HepG2 (cell line): ENCODE measurements around the gene S100A16. TPM values are rescaled to one million over a fixed set of nuclear protein-coding genes. Genes with fewer than 3 reads are reported as not detected.

Experiments
- ATF2 ChIP-seq: sonication (generic); formaldehyde crosslinking; IDR thresholded peaks from 2 replicates; pipeline ENCODE4 v1.4.0; 2020; ENCODE audit warnings: missing genetic modification reagents
- CREBL2 ChIP-seq: sonication (generic); formaldehyde crosslinking; IDR thresholded peaks from 2 replicates; pipeline ENCODE4 v1.8.1; 2023; ENCODE audit warnings: missing genetic modification reagents, mild to moderate bottlenecking, borderline replicate concordance
- FOXP4 ChIP-seq: sonication (generic); formaldehyde crosslinking; IDR thresholded peaks from 2 replicates; pipeline ENCODE4 v1.4.0; 2020; ENCODE audit warnings: missing genetic modification reagents
- HMGXB4 ChIP-seq, 2 experiments: sonication (generic) in 1 of 2; formaldehyde crosslinking in 1 of 2; IDR thresholded peaks; 2 replicates each; pipeline versions ENCODE4 v1.4.0 to v1.6.1; 2018 to 2020; ENCODE audit warnings: missing genetic modification reagents in 2 of 2, borderline replicate concordance in 1 of 2, low read depth in 1 of 2, mild to moderate bottlenecking in 1 of 2, missing biosample characterization in 1 of 2
- IRF9 ChIP-seq: sonication (generic); formaldehyde crosslinking; IDR thresholded peaks from 2 replicates; pipeline ENCODE4 v1.8.0; 2022; ENCODE audit warnings: missing genetic modification reagents, mild to moderate bottlenecking, borderline replicate concordance
- KMT2B ChIP-seq: IDR thresholded peaks from 2 replicates; pipeline ENCODE4 v1.6.1; 2016; ENCODE audit warnings: missing genetic modification reagents, missing compliant biosample characterization
- PRDM15 ChIP-seq: sonication (generic); formaldehyde crosslinking; IDR thresholded peaks from 2 replicates; pipeline ENCODE4 v1.4.0; 2020; ENCODE audit warnings: missing genetic modification reagents
- RFXAP ChIP-seq: sonication (generic); formaldehyde crosslinking; IDR thresholded peaks from 2 replicates; pipeline ENCODE4 v1.4.0; 2020; ENCODE audit warnings: missing genetic modification reagents, borderline replicate concordance
- RXRB ChIP-seq: IDR thresholded peaks from 2 replicates; pipeline ENCODE4 v1.6.1; 2016; ENCODE audit warnings: borderline replicate concordance, missing genetic modification reagents, missing compliant biosample characterization
- SMAD1 ChIP-seq: sonication (generic); formaldehyde crosslinking; IDR thresholded peaks from 2 replicates; pipeline ENCODE4 v1.4.0; 2020; ENCODE audit warnings: missing genetic modification reagents, low read depth, mild to moderate bottlenecking, borderline replicate concordance
- ZMYM3 ChIP-seq: sonication (generic); formaldehyde crosslinking; IDR thresholded peaks from 2 replicates; pipeline ENCODE4 v1.5.1; 2020; ENCODE audit warnings: mild to moderate bottlenecking, missing genetic modification reagents
- ZNF513 ChIP-seq: sonication (generic); formaldehyde crosslinking; conservative IDR thresholded peaks from 2 replicates; pipeline ENCODE4 v1.5.0; 2020; ENCODE audit warnings: missing genetic modification reagents
- polyA plus RNA-seq, 8 experiments: library from polyadenylated mRNA; depleted of rRNA in 3 of 8; stranded (reverse) in 7 of 8; unstranded in 1 of 8; fragments of >200 nt; fragmentation: Illumina TruSeq in 4 of 8; extraction: Trizol in 4 of 8; gene quantifications; 2 replicates each; pipeline versions ENCODE4 v1.2.1 to v1.2.3, GENCODE V29; 2011 to 2016; ENCODE audit warnings: low read depth in 4 of 8, missing spikeins in 1 of 8, mixed read lengths in 1 of 8; ENCODE audit not compliant: insufficient read depth in 1 of 8
- total RNA-seq, 5 experiments: library from RNA; depleted of rRNA; stranded (reverse); fragments of >200 nt; fragmentation: Illumina TruSeq; extraction: Trizol; gene quantifications; 2 replicates each; pipeline ENCODE4 v1.2.3, GENCODE V29; 2016; ENCODE audit warnings: low read depth in 1 of 5

The S100A16 gene
- total and polyA plus RNA-seq, 2 of the 13 experiments (the other 11 are each of a cell fraction or from before 2014, with no cell fraction given): 46.0 to 195 TPM

GRCh38 chr1:153658400-153659174 lies 45.6 kb upstream of the S100A16 start, which contains the start of gene SNAPIN (continued):
- TF ChIP-seq RFXAP (CRISPR knock-in tag) (0 out of 2 replicates have a peak, but pooled peaks have one; percentile 41), ATF2 (CRISPR knock-in tag) (peak; percentile 41; the same call in 1 of the 2 replicates), IRF9 (CRISPR knock-in tag) (peak; percentile 82; the same call in 1 of the 2 replicates), KMT2B (CRISPR knock-in tag) (peak; percentile 84), CREBL2 (CRISPR knock-in tag) (peak; percentile 35; the same call in 1 of the 2 replicates), PRDM15 (0 out of 2 replicates have a peak, but pooled peaks have one; percentile 31), HMGXB4 (CRISPR knock-in tag; IDR thresholded peaks at IDR 0.05; ENCODE audit: borderline replicate concordance in 1 of 2, low read depth in 1 of 2) (peak; percentile 57 to 59; a peak in 2 of 4 replicates), RXRB (CRISPR knock-in tag) (peak; percentile 42; the same call in 1 of the 2 replicates), ZMYM3 (CRISPR knock-in tag) (no peak), SMAD1 (CRISPR knock-in tag) (peak; percentile 72; the same call in 1 of the 2 replicates), FOXP4 (CRISPR knock-in tag) (0 out of 2 replicates have a peak, but pooled peaks have one; percentile 26), ZNF513 (no peak)
